PC-9 (cell line): ENCODE data around the gene MYMX.

Experiments
- EZH2 ChIP-seq: fragments of 200-600 bp; sonication (generic); IDR thresholded peaks from 2 replicates; pipeline ENCODE4 v1.8.0; 2017; ENCODE audit warnings: antibody characterized with exemption, low read depth
- TF ChIP-seq, protein P1 (sequence below): fragments of 200-600 bp; sonication (generic); conservative IDR thresholded peaks from 2 replicates; pipeline ENCODE4 v1.6.1; 2017; ENCODE audit warnings: mixed run types, antibody characterized with exemption, mild to moderate bottlenecking, moderate library complexity

DNA sequence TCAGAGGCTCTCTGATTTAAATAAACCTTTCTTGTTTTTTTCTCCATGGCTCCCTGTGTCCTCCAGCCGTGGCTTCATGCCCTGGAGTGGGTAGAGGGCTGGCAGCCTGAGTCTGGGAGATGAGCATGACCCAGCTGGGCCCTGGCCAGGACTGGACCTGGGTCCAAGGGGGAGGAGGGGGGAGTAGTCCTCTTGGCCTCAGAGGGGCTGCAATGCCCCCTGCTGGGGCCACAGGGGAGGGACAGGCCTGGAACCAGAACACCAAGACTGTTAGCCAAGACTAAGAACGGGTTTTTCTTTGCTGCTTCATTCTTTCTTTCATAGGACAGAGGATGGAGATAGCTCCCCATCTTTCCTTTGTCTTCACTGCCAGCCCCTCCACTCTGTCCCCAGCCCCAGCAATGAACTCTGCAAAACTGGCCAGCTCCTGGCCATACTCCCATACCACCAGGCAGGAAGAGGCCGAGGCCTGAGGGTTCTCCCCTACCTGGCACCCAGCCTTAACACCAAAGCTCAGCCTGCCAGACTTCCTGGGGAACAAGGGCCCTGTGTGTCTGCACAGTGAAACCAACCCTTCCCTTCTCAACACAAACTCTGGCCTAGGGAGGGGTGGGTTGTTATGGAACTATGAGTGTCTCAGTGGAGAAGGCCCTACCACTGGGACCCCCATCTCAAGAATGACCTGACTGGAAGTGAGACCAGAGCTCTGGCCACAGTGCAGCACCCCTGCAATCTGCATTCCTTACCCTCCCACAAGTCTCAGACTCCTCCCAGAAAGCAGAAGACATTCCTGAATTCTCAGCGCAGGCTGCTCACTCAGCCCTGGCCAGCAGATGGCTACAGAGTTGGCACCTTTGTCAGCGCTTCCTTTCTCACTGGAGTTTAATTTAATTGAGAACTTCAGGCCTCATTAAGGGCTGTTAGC, 17.6 kb downstream of the MYMX start:
- TF ChIP-seq, protein P1, sequence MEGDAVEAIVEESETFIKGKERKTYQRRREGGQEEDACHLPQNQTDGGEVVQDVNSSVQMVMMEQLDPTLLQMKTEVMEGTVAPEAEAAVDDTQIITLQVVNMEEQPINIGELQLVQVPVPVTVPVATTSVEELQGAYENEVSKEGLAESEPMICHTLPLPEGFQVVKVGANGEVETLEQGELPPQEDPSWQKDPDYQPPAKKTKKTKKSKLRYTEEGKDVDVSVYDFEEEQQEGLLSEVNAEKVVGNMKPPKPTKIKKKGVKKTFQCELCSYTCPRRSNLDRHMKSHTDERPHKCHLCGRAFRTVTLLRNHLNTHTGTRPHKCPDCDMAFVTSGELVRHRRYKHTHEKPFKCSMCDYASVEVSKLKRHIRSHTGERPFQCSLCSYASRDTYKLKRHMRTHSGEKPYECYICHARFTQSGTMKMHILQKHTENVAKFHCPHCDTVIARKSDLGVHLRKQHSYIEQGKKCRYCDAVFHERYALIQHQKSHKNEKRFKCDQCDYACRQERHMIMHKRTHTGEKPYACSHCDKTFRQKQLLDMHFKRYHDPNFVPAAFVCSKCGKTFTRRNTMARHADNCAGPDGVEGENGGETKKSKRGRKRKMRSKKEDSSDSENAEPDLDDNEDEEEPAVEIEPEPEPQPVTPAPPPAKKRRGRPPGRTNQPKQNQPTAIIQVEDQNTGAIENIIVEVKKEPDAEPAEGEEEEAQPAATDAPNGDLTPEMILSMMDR = peak; percentile 81
- TF ChIP-seq EZH2 = no peak
